Sigmoid colon (tissue), 4 donors: ENCODE results near the gene BCL2L12.

ENCODE experiments used
- EP300 ChIP-seq, 4 donors: sonication (generic); formaldehyde crosslinking; IDR thresholded peaks; one replicate each; pipeline ENCODE4 v1.6.1; 2017; ENCODE audit warnings: antibody characterized with exemption in 4 of 4
- POLR2A ChIP-seq, 2 donors: fragments of 450-650 bp; IDR thresholded peaks; one replicate each; pipeline ENCODE4 v1.6.1; 2016; ENCODE audit warnings: antibody characterized with exemption in 2 of 2, mild to moderate bottlenecking in 2 of 2, moderate library complexity in 2 of 2
- POLR2AphosphoS5 ChIP-seq, 4 donors: sonication (generic); formaldehyde crosslinking; IDR thresholded peaks; one replicate each; pipeline ENCODE4 v1.6.1; 2017; ENCODE audit warnings: antibody characterized with exemption in 4 of 4
- TF ChIP-seq, protein P1 (sequence below), 4 experiments: fragments of 450-650 bp in 3 of 4; fragments of 200-600 bp in 1 of 4; IDR thresholded peaks; one replicate each; pipeline ENCODE4 v1.5.1; 2016 to 2019; ENCODE audit warnings: antibody characterized with exemption in 4 of 4, mild to moderate bottlenecking in 3 of 4, moderate library complexity in 2 of 4

DNA sequence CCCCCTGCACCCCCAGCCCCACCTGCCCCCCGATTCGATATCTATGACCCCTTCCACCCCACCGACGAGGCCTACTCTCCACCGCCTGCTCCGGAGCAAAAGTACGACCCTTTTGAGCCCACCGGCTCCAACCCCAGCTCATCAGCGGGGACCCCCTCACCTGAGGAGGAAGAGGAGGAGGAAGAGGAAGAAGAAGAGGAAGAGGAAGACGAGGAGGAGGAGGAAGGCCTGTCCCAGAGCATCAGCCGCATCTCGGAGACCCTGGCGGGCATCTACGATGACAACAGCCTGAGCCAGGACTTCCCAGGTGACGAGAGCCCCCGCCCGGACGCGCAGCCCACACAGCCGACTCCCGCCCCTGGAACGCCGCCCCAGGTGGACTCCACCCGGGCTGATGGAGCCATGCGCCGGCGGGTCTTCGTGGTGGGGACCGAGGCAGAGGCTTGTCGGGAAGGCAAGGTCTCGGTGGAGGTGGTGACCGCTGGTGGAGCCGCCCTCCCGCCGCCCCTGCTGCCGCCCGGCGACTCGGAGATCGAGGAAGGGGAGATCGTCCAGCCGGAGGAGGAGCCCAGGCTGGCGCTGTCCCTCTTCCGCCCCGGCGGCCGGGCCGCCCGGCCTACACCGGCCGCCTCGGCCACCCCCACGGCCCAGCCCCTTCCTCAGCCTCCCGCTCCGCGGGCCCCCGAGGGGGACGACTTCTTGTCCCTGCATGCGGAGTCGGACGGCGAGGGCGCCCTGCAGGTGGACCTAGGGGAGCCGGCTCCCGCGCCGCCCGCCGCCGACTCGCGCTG, 14.5 kb upstream of the BCL2L12 start:
- TF ChIP-seq, protein P1, sequence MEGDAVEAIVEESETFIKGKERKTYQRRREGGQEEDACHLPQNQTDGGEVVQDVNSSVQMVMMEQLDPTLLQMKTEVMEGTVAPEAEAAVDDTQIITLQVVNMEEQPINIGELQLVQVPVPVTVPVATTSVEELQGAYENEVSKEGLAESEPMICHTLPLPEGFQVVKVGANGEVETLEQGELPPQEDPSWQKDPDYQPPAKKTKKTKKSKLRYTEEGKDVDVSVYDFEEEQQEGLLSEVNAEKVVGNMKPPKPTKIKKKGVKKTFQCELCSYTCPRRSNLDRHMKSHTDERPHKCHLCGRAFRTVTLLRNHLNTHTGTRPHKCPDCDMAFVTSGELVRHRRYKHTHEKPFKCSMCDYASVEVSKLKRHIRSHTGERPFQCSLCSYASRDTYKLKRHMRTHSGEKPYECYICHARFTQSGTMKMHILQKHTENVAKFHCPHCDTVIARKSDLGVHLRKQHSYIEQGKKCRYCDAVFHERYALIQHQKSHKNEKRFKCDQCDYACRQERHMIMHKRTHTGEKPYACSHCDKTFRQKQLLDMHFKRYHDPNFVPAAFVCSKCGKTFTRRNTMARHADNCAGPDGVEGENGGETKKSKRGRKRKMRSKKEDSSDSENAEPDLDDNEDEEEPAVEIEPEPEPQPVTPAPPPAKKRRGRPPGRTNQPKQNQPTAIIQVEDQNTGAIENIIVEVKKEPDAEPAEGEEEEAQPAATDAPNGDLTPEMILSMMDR (IDR thresholded peaks at IDR 0.05) = no peak
- no peak for TF ChIP-seq EP300 (IDR thresholded peaks at IDR 0.05)
- TF ChIP-seq POLR2A (IDR thresholded peaks at IDR 0.05) = no peak
- no peak for TF ChIP-seq POLR2AphosphoS5 (IDR thresholded peaks at IDR 0.05)
